OCI-LY7 (cell line): ENCODE measurements around the gene RSPRY1. TPM values are rescaled to one million over a fixed set of nuclear protein-coding genes. Genes with fewer than 3 reads are reported as not detected.

ENCODE experiments used
- BruUV-seq: library from RNA; stranded (reverse); fragments of 400-500 nt; replicated peaks from 2 replicates; lab custom pipeline; 2021; lab: Mats Ljungman, UMichigan
- CTCF ChIA-PET: fragments of 300-600 bp; sonication (Branson Sonifier 250); formaldehyde crosslinking; loops from one replicate; lab custom pipeline; 2022; ENCODE audit warnings: antibody characterized with exemption; ENCODE audit not compliant: unreplicated experiment; lab: Charles Lee
- POLR2A ChIA-PET: fragments of 300-600 bp; sonication (Branson Sonifier 250); formaldehyde crosslinking; loops from one replicate; lab custom pipeline; 2022; ENCODE audit warnings: antibody characterized with exemption; lab: Charles Lee
- DNase-seq: peaks from one replicate; pipeline ENCODE4 v3.0.0-alpha.2; 2015; ENCODE audit warnings: low spot score
- H2AFZ ChIP-seq: fragments of 200-600 bp; sonication (generic), shearing (Covaris generic); 2 replicates; pipeline ENCODE4 v1.6.1; 2014; ENCODE audit warnings: mild to moderate bottlenecking, antibody characterized with exemption, low read length, moderate library complexity
- H3K27ac ChIP-seq: fragments of 200-600 bp; sonication (generic); 2 replicates; pipeline ENCODE4 v1.5.1; 2014; ENCODE audit warnings: mixed run types, low read depth, mild to moderate bottlenecking, moderate library complexity, low read length, inconsistent platforms; ENCODE audit not compliant: poor library complexity, severe bottlenecking
- H3K36me3 ChIP-seq: fragments of 200-600 bp; sonication (generic); 2 replicates; pipeline ENCODE4 v1.6.1; 2014; ENCODE audit warnings: mild to moderate bottlenecking, antibody characterized with exemption, low read length, moderate library complexity, mixed read lengths; ENCODE audit not compliant: insufficient read depth
- H3K4me1 ChIP-seq: fragments of 200-600 bp; sonication (generic); 2 replicates; pipeline ENCODE4 v1.5.1; 2014; ENCODE audit warnings: mild to moderate bottlenecking, low read length; ENCODE audit not compliant: insufficient read depth, poor library complexity, severe bottlenecking
- H3K4me2 ChIP-seq: fragments of 200-600 bp; sonication (generic); 2 replicates; pipeline ENCODE4 v1.6.1; 2014; ENCODE audit warnings: mild to moderate bottlenecking, low read length
- H3K4me3 ChIP-seq: fragments of 200-600 bp; sonication (generic); 2 replicates; pipeline ENCODE4 v1.5.1; 2014; ENCODE audit warnings: mild to moderate bottlenecking, low read depth, low read length; ENCODE audit not compliant: poor library complexity, severe bottlenecking
- H3K79me2 ChIP-seq: fragments of 200-600 bp; sonication (generic); 2 replicates; pipeline ENCODE4 v1.6.1; 2016; ENCODE audit warnings: low read depth, mild to moderate bottlenecking, low read length, moderate library complexity, mixed read lengths; ENCODE audit not compliant: insufficient read depth
- H3K9me2 ChIP-seq: fragments of 200-600 bp; sonication (generic); 2 replicates; pipeline ENCODE4 v1.6.1; 2016; ENCODE audit warnings: mild to moderate bottlenecking, low read length, mixed read lengths; ENCODE audit not compliant: insufficient read depth
- H3K9me3 ChIP-seq: fragments of 200-600 bp; sonication (generic); 2 replicates; pipeline ENCODE4 v1.6.1; 2014; ENCODE audit warnings: mild to moderate bottlenecking, mixed run types, low read length, mixed read lengths
- H4K20me1 ChIP-seq: fragments of 200-600 bp; sonication (generic); 2 replicates; pipeline ENCODE4 v1.6.1; 2014; ENCODE audit warnings: mild to moderate bottlenecking, antibody characterized with exemption, low read length, moderate library complexity, mixed read lengths; ENCODE audit not compliant: insufficient read depth
- CTCF ChIP-seq: fragments of 200-600 bp; sonication (generic); conservative IDR thresholded peaks from 2 replicates; pipeline ENCODE4 v1.5.1; 2014; ENCODE audit warnings: mild to moderate bottlenecking, antibody characterized with exemption, low read length, moderate library complexity, mixed read lengths
- EZH2phosphoT487 ChIP-seq: fragments of 200-600 bp; sonication (generic); IDR thresholded peaks from 2 replicates; pipeline ENCODE4 v1.6.1; 2018; ENCODE audit warnings: low read depth, borderline replicate concordance, mild to moderate bottlenecking, mixed run types, antibody characterized with exemption, low read length, moderate library complexity, mixed read lengths
- intact Hi-C: fragments of 100-400 bp; cut with micrococcal nuclease; formaldehyde crosslinking; loops from one replicate; pipeline ENCODE4 v1.10.0; 2022; ENCODE audit not compliant: unreplicated experiment
- total RNA-seq, 2 experiments: library from RNA; depleted of rRNA in 1 of 2; stranded (reverse); fragments of >200 nt in 1 of 2; shearing (Covaris generic) in 1 of 2; gene quantifications; 2 replicates each; pipeline ENCODE4 v1.2.3, GENCODE V29; 2014 to 2022

Gene RSPRY1
- total RNA-seq, 2 experiments from 2014 or later: 17.1 to 25.2 TPM

GRCh38 chr16:57202095-57202886, 16.2 kb downstream of the RSPRY1 start:
- no TSS peak for BruUV-seq
- ChIA-PET POLR2A (no interaction called here), CTCF (no interaction called here)
- no peak for DNase-seq
- Histone ChIP-seq H3K4me1 (no peaks in the 10 kb centered on the region), H3K4me2 (no peak overlapping the region), H2AFZ (no peak overlapping the region), H3K27ac (no peak overlapping the region), H3K9me2 (no peaks in the 10 kb centered on the region), H4K20me1 (no peaks in the 10 kb centered on the region), H3K79me2 (no peaks in the 10 kb centered on the region), H3K9me3 (no peaks in the 10 kb centered on the region), H3K4me3 (no peak overlapping the region), H3K36me3 (peaks cover 31% of the 10 kb centered on the region)
- intact Hi-C loops: no loop called here
- TF ChIP-seq EZH2phosphoT487 (no peak), CTCF (no peak)

GRCh38 chr16:57203451-57203850, 17.3 kb downstream of the RSPRY1 start:
- ChIA-PET CTCF (no interaction called here), POLR2A (interaction anchor here (1.5 kb wide), 1 partner anchor 8 kb away, joined by 6 read pairs; no protein-coding TSS in a partner anchor)
- intact Hi-C loops: no loop called here
- peaks cover 39% of the 10 kb centered on the region for H3K36me3 ChIP-seq
- H3K9me2 ChIP-seq: no peaks in the 10 kb centered on the region
- H2AFZ ChIP-seq: no peak overlapping the region
- H3K4me3 ChIP-seq: no peak overlapping the region
- TF ChIP-seq CTCF (no peak), EZH2phosphoT487 (no peak)
- H3K9me3 ChIP-seq: no peaks in the 10 kb centered on the region
- no peaks in the 10 kb centered on the region for H3K79me2 ChIP-seq
- H3K4me2 ChIP-seq: no peak overlapping the region
- no peaks in the 10 kb centered on the region for H3K4me1 ChIP-seq
- no peaks in the 10 kb centered on the region for H4K20me1 ChIP-seq
- DNase-seq: no peak
- BruUV-seq: no TSS peak
- no peak overlapping the region for H3K27ac ChIP-seq

- Histone ChIP-seq H3K4me2 (no peak overlapping the region), H3K4me1 (no peaks in the 10 kb centered on the region), H3K9me3 (no peaks in the 10 kb centered on the region), H3K27ac (no peak overlapping the region), H2AFZ (no peak overlapping the region), H3K4me3 (no peak overlapping the region), H3K9me2 (no peaks in the 10 kb centered on the region), H3K36me3 (peaks cover 51% of the 10 kb centered on the region), H3K79me2 (no peaks in the 10 kb centered on the region), H4K20me1 (no peaks in the 10 kb centered on the region)
- TF ChIP-seq CTCF: no peak
- TF ChIP-seq EZH2phosphoT487: no peak
- BruUV-seq: TSS peak; percentile 36
- intact Hi-C loops: no loop called here
- CTCF ChIA-PET: no interaction called here
- POLR2A ChIA-PET: interaction anchor here (1.5 to 1.7 kb wide), 2 partner anchors 9 to 31 kb away, joined by 6 to 9 read pairs; no protein-coding TSS in a partner anchor
- no peak for DNase-seq
Measured at GRCh38 chr16:57204675-57205074, 18.5 kb downstream of the RSPRY1 start.
